Activated T-cell treated with anti-CD3 and anti-CD28 coated beads, Interleukin-2, amount 50 U/mL, for 48 hours (primary cell): ENCODE data around the gene PTPRT.

ENCODE experiments used
- DNase-seq, 2 experiments: peaks; one replicate each; pipeline ENCODE4 v3.0.0-alpha.2; 2020

Gene PTPRT

DNA sequence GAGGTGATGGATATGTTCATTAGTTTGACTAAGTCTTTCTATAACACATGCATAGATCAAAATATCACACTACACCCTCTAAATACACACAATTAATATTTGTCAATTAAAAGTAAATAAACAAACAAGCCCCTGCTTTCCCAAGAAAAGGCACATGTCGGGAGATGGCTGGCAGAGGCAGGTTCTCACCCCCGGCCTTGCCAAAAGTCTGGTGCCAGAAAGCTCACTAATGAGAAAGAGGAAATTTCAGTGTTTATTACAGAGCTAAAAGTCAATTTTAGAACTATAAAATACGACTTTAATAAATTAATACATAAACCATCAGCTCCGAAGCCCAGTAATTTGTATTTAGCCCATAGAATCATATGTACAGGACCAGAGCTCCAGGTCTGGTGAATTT is 404.7 kb downstream of the PTPRT start:
- no peak for DNase-seq

DNA sequence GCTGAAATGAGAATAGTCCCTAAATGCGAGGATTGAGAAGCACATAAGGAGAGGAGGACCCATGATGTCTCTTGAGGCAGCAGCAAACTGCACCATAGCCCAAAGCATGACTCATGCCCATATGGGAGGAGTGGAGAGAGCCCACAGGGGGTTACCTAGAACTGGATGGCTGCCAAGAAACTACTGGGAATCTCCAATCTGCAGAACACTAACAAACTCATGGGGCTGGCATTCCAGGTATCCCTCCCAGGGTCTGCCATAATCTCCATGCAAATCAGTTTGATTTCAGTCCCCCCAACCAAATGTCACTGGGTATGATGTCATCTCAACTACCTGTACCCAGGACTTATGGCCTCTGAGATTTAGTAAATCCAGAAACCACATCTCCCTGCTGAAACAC is 410.5 kb downstream of the PTPRT start:
- no peak for DNase-seq

DNA sequence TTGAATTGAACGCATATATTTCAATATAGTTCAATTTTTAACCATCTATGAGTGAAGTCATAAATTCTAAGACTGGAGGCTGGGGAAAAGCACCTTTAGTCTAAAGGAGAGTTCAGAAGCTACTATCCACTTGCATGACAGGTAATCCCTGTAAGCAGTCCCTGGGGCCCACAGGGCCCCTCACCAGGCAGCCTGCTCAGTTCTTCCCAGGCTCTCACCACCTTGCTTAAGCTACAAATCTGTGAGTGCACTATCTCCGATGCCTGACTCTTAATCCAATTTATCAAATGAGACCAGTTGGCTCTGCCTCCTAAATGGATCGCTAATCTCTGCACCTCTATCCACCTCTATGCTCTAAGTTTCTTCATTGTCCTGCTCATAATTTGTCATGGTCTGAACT is 413.8 kb downstream of the PTPRT start:
- DNase-seq: no peak

DNA sequence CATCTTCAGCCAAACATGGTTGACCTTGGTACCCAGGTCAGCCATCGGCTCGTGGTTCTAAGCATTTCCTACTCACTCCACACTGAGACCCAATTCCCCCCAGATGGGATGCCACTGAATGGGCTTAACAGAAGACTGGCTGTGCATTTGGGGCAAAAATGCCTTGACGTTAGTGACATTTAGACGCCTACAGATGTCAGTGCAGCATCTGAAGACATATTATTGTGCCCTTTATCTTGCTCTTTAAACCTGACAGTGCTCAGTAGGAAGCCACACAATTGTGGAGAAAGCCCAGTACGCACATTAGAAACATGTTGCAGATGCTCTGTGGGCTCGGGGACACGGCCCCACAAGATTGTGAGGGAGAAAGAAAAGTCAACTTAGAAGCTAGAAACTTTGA is 414.7 kb downstream of the PTPRT start:
- no peak for DNase-seq

DNA sequence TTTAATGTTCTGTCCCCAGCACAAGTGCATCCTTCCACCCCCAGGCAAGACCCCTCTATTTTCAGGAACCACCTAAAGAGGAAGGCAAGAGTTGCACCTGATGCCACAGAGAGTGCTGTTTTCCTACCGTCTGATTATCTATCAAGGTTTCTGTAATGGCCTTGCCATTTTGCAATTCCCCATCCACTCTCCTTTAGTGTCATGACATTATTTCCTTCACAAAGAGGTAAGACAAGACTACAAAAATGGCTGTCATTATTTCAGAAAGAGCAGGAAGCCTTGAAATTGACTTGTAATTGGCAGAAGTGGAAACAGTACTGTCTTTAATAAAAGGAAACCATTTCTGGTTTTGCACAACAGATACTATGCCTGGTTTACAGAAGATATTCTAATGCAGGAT is 426.7 kb downstream of the PTPRT start:
- DNase-seq: no peak

DNA sequence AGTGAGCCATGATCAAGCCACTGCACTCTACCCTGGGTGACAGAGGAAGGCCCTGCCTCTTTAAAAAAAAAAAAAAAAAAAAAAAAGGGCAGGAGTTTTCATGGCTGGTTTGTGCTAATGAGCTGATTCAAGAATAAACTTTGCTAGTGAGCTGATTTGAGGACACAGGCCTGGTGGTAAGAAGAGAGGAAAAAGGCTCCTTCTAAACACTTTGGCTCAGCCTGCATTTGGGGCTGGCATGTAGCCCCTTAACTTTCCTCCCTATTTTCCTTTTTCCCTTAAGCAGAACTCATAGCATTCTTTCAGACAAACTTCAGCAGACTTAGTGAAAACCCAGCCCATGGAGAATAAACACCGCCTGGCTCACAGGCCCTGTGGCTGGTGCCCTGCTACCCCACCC is 432.7 kb downstream of the PTPRT start:
- no peak for DNase-seq

DNA sequence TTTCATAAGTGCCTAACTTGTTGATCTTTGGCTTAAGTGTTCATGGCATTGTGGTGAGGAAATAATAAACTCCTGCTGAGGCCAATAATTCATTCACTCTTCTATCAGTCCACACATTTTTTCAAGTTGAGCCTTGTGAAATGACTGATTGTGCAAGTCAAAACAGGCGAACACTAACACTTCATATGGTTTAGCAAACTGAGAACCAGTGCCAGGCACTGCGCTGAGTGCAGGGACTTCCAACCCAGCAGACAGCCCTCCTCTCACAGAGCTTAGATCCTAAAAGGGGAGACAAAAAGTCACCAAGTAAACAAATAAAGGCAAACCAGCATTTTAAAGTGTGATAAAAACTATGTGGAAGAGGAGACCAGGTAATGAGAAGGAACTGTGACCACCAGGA is 435.0 kb downstream of the PTPRT start:
- no peak for DNase-seq

DNA sequence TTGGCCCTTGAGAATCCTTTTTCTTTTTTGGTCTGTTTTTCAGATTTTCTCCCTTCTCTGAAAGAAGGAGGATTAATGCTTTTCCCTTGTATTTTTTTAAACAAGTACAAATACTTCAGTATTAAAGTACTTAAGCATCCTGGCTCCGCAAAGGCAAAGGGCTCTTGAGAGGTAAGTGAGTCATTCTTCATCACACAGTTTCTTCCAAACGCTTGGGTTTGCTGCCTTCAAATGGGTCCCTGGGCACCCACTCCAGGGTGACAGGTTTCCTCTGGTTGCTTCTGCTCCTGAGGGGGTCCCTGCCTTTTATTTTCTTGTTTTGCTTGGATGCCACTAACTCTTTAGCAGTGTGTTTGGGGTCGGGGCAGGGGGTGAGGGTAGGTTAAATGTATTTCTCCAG is 437.1 kb downstream of the PTPRT start:
- no peak for DNase-seq

DNA sequence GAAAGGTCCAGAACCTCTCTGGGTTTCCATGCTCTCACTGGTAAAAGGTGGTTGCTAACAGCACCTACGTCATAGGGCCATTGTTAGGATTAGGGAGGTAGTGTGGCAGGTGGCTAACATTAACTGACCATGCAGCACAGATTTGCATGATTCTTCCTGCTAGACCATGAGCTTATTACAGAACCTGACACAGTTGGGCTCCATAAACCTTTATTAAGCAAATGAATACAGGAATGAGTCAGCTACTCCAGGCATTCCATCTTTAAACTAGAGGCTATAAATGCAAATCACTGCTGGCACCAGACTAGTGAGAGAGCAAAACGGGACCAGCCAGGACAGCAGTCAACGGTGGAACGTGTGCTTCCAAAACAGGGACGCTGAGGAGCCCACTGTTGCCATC is 440.1 kb downstream of the PTPRT start:
- no peak for DNase-seq

DNA sequence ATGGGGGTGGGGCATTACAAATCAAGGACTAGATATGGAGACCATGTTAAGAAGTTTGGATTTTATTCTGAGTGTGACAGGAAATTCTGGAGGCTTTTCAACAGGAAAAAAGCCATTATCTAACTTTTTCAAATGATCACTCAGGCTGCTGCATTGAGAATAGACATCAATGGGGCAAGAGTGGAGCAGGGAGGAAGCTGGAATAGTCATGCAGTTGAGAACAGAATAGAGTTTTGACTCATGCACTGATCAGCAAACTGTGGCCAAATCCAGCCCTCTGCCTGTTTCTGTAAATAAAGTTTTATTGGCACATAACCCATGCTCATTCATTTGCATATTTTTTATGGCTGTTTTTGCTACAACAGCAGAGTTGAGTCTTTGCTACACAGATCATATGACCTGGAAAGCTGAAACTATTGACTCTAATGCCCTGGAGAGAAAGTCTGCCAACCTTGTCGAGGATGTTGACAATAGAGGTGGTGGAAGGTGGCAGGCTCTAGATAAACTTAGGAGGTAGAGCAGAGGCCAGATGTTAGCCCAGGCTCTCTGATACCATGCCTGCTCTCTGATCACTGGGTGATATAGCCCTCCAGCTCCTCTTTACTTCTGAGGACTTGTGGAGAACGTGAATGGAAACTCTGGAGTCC is 441.8 kb downstream of the PTPRT start:
- DNase-seq: no peak

DNA sequence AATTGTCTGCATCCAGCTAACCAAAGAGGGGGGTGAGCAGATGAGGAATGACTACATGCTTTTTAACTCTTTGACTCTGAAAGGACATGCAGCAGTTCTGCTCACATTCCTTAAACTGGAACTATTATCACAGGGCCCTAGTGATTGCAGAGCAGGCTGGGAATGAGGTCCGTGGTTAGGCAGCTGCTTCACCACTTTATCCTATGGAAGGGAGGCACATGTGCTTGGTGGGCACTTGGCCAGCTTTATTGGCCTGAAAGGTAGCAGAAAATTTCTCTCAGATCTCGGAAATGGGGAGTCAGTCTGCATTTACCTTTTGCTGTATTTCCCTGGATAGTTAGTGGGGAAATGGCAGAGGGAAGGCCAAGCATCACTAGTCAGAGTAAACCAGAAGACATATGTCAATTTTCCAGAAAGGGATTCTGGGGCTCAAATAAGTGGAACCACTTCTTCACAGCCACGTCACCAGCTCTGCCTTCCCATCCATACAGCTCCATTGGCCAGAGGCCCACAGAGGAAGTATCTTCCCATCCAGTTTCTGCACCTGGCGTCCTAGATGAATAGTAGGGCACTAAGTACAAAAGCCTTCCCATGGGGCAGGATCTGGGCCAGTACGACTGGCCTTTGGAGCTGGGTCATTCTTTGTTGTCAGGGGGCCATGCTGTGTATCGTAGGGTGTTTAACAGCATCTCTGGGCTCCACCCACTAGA is 444.8 kb downstream of the PTPRT start:
- no peak for DNase-seq

DNA sequence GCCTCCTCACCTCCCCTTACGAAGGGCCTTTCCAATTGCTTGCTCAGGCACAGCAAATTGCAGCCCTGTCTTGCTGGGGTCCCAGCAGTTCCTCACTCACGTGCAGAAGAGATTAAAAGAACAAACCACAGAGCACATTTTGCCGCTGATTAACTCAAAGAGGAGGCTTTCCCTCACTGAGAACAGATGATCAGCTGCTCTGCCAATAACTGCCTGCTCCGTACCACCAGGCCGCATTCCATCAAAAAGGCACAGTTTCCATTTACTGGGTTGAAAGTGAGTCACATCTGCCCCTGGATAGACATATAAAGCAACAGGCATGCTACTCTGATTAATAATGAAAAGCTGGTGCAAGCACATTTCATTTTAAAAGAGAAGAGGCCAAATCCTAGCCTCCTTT is 446.8 kb downstream of the PTPRT start:
- no peak for DNase-seq

DNA sequence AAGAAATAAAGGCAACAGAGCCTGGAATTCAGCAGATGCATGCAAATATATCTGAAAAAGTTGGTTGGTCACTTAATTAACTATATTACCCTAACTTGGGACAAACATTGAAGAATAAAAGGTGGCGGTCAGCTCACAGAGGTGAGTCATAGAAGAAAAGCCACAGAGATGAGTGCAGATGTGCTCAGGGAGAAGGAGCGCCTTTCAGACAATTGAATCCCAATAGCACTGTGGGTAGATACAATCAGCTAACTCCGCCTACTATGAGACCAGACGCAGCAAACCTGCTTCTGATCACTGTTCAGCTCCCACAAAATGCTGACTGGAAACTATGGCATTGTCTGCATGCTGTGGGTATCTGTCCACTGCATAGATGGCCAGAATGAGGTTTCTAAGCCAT is 447.8 kb downstream of the PTPRT start:
- DNase-seq: no peak

DNA sequence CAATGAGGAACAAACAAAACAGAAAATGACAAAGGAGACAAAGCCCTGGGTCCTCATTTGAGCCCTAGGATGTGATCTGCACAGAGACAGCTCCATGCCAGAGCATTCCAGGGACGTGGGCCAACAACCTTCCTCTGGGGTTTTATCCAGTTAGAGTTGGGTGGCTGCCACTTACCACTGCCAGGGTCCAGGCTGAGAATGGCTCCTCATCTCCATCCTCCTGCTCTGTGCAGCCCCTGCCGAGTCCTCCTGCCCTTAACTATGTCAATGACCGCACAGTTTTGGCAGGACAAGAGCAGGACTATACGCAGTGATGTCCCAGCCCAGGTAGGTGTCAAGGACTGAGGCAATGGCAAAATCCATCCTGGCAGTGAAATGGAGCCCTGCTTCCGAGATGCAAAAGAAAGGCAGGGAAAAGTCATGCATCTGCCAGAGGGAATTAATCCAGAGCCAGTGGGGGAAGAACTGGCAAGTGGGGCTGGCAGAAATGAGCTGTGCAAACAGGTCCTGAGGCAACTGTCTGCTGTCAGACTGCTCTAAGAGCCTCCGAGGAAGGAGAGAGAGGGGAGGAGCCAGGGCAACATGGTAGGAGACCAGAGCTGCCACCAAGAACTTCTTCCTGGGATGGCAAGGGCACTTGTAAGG is 449.4 kb downstream of the PTPRT start:
- DNase-seq: no peak

DNA sequence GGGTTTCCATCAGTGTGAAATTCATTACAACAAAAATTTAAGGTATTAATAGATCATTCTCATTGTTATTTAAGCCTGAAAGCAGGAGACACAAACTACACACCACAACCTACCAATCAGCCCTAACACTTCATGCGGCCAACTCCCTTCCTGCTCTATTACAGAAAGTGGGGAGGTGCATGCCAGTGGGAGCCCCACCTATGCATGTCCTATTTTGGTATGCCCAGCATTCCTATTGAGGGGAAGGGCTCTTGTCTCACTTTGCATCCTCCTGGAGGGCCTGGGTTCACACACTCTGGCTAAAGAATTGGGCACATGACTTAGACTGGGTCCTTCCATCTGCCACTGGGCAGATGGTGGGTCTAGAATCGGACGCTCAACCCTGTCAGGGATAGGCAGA is 450.0 kb downstream of the PTPRT start:
- DNase-seq: no peak

DNA sequence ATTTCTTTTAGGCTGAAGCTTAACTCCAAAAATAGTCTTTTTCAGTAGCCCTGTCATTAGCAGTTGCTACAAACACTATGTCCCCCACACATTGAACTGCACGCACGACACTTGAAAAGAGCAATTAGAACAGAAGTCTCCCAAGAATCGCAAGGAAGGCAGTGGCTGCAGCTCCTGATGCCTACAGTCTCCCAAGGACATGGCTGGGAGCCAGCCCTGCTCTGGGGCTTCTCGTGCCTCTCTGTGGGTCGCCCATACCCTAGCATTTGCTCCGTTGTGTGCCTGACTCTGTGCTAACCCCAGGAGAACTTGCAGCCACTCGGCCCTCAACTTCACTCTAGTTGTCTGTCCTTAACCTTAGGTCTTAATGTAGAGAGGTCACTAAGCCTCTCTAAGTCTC is 454.2 kb downstream of the PTPRT start:
- no peak for DNase-seq

DNA sequence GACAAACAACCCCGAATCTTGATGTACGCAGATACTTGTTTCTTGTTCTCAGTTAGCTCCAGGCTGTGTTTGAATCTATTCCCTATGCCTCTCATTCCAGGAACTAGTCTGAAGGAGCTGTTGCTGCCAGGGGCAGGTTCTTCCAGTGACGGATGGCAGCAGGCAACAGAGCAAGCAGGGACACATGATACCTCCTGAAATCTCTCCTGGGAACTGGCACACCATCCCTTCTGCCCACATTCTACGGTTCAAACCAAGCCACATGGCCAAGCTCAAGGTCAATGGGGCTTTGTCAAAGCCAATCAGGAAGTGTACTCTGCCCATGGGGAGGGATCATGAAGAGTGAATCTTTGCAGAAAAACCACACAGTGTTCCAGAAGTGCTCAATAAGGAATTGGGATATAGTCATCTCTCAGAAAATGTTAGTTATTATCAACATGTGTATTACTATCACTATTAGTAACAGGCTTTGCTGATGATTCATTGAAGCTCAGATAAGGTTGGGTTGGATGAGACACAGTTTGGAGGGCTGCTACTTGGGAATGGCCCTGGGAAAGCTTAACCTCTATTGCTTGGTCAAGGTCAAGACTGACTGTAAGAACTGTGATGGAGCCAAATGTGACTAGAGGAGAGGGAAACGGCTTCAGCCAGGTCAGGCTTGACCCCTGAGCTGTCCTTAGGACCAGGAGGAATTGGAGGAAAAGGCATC is 454.9 kb downstream of the PTPRT start:
- no peak for DNase-seq

DNA sequence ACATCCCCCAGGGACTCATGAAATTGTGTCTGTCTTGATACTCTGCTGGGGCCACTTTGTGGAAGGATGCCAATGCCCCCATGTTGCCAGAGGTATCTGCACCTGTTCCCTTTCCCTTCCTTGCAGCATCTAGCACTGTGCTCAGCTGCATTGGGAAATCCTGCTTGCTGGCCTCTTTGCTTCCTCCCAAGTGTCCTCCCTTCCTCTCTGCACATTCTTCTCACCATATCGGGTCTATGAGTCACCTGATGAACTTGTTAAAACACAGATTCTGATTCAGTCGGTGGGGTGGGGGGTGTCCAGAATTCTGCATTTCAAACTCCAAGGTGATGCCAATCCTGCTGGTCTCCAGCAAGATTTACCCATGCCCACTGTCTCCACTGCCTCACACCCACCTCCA is 467.8 kb downstream of the PTPRT start:
- DNase-seq: no peak

DNA sequence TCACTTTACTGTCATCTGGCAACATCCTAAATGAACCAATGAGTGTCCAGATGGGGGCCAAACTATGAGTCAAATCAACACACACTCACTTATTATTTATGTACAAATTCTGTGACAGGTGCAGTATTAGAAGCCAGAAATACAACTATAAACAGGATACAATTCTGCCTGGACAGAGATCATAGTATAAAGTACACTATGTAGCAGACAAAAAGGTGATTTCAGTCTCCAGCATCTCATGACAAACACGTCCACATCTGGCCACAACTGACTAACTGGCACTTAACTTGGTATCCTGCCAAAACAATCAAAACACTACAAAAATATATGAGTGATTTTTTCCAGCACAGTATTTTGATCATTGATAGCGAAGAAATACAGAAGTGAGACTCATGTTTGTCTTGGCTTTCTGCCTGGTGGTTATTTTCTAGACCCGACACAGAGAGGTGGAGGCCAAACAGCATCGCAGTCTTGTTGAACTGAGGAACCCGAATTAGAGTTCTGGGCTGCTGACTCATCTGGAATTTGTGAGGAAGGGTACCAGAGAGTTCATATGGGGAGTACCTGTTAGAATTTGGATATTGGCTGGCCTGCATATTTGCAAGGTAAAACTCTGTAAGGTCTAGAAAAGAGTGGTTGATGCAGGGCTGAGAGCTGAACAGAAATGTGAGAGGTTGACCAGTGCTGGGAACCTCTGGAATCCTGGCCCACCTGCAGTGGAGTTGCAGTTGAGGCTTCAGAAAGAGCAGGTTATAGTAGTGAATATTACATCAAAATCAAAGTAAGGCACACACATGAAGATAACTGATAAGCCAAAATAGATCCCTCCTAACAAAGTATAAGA is 475.2 kb downstream of the PTPRT start:
- DNase-seq: no peak

DNA sequence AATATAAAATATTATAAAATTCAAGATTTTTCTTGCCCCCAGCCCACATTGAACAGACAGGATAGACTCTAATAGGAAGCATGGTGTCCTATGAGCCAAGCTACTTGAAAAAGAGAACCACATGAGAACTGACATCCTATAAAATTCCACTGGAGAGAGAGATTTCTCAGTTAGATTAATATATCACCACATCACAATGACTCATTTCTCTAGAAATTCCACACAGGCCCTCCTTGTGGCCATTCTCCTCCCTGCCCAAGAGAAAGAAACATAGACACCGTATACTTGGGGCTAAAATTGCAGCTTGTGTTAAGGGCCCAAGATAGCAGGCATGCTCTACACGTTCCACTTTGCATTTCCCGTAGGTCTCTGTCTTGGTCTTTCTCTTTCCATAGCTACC is 481.4 kb downstream of the PTPRT start:
- DNase-seq: no peak

DNA sequence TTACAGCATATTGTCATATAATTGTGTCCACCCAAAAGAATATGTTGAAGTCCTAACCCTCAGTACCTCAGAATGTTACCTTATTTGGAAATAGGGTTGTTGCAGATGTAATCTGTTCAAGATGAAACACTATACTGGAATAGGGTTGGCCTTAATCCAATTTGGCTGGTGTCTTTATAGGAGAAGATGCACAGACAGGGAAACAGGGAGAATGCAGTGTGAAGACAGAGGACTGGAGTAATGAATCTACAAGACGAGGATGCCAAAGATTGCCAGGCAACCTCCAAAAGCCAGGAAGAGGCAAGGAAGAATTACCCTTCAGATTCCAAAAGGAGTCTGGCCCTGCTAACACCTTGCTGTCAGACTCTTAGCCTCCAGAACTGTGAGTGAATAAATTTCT is 482.9 kb downstream of the PTPRT start:
- no peak for DNase-seq

DNA sequence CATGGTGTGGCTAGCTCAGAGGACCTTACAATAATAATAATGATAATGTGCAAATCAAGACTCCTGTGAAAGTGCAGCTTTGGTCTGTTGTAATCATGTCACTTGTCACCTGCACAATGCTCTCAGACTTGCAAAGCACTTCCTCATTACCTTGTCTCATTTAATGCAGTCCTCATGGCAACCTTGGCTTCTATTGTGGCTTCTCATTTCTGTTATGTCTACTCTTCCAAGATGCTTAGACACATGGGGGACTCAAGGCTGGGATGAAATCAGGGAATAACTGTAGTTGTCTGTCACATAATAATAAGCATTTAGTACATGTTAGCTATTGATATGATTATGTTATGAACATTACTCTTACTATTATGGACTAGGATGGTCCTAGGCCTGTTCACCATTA is 484.2 kb downstream of the PTPRT start:
- DNase-seq: no peak

DNA sequence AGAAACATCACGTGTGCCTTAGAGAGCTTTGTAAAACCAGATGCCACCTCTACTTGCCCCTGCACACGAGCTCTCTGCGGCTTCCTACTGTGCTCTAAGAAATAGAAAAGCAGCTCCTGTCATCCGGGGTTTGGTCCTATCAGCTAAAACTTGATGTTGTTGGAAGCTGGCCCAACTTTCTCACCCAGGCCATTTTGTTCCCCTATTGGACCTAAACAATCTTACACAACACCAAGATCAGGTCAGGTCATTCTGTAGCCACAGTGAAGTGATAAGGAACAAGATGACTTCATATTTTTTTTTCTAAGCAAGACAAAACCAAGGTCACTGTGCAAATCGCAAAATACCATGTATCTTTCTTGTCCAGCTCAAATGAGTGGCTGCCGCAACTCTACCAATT is 486.0 kb downstream of the PTPRT start:
- DNase-seq: no peak
